HUDEP-2 (cell line): ENCODE results near the gene WIPI1.

Source experiments
- DNase-seq, 76 experiments: peaks; one replicate each; lab custom pipeline; 2025; ENCODE audit not compliant: unreplicated experiment in 76 of 76; lab: John Stamatoyannopoulos, UW

The WIPI1 gene

DNA sequence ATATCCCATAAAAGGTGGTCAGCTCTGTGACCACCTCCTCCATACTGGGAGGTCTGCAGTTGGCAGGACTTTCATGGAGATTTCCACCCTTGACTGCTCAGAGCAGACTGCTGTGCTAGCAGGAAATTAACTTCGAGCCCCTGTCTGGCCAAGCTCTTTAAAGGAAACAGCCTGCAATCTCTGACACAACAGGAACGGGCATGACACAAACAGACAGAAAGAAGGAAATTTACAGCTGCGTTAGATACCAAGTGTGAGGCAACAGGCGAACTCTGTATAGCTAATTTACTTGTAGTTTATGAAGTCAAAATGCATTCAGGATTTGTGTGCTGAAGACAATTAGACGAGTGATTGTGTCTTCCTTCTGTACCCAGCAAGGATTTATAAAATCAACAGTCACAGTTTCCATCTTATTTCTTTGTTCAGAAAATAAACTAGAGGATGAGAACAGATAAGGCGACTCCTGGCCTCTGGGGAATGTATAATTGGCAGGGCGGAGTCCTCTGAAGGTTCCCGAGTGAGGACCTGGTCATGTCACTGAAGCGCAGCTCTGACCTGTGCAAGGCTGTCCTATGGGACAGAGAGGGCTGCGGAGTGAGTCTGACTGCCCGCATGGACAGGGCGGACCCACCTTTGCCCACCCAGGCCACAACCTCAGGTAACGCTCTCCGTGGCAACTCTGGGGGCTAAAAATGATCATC, 16.1 kb downstream of the WIPI1 start:
- DNase-seq, result no peak

DNA sequence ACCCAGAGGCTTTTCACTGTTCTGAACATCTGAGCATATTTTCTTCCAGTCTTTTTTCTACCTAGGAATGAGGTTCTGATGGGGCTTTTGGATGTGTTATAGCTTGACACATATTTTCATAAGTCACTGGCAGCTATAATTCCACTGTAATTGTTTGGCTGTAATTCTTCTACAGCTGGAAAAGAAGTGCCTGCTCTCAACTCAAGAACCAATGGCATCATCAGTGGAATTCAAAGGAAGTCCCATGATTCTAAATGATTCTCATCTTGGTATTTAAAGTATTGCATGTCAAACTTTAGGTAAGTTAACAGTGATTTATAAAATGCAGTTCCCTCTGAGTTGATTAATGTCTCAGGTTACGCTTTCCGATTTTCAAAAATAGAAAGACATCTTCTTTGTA, 16.8 kb downstream of the WIPI1 start:
- no peak for DNase-seq

DNA sequence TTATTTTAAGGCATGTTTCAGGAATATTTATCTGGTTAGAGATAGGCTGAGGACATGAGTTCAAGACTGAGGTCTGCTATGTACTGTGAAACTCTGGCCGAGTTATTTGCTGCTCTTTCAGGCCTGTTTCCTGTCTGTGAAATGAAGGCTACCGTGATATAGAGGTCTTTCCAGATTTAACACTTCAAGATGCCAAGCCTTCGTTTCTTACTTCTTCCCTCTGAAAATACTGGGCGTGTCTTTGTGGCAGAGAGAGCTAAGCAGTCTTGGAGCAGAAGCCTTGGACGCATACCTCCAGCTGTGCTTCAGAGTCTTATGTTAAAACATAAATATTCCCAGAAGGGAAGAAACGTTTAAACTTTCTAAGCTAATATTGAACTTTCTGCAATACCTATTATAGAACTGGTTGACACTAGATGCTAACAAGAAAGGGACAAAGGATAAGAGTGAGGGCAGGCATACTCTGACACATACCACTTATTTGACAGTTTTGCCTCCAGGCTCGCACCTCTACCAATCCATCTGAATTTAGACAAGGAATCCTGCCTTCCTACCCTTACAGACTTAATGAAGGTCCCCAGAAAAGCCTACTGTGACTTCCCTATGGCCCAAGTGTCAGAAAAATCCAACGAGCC, 17.5 kb downstream of the WIPI1 start:
- DNase-seq, result no peak

DNA sequence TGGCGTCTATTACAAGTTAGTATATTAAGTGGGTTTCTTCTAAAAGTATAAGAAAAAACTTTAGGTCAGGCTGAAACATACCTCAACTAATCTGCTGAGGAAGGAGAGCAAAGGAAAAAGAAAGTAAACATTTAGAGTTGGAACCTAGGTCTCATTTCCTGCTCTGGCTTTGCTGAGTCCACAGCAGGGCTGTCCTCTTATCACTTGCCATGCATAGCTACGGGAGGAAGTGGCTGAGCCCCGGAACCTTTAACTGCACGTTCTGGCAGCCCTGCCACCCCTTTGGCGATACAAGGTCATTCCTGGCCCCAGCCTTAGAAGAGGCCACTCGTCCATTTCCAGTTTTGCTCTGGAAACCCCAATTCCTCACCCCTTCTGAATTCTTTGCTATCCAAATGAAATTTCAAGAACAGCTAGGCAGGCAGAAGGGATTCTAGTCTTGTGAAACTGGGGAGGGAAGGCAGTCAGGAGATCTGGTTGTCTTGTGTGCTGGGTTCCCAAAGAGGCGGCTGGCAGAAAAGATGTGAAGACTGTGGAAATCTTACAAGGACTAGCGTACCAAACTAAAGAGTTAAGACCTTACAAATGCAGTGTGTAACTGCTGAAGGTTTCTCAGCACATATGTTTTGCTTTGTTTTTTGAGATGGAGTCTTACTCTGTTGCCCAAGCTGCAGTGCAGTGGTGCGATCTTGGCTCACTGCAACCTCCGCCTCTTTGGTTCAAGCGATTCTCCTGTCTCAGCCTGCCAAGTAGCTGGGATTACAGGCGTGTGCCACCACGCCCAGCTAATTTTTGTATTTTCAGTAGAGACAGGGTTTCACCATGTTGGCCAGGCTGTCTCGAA, 19.1 kb downstream of the WIPI1 start:
- DNase-seq, result peak in 72 of 76 experiments; percentile 11 to 73 (median 54)

DNA sequence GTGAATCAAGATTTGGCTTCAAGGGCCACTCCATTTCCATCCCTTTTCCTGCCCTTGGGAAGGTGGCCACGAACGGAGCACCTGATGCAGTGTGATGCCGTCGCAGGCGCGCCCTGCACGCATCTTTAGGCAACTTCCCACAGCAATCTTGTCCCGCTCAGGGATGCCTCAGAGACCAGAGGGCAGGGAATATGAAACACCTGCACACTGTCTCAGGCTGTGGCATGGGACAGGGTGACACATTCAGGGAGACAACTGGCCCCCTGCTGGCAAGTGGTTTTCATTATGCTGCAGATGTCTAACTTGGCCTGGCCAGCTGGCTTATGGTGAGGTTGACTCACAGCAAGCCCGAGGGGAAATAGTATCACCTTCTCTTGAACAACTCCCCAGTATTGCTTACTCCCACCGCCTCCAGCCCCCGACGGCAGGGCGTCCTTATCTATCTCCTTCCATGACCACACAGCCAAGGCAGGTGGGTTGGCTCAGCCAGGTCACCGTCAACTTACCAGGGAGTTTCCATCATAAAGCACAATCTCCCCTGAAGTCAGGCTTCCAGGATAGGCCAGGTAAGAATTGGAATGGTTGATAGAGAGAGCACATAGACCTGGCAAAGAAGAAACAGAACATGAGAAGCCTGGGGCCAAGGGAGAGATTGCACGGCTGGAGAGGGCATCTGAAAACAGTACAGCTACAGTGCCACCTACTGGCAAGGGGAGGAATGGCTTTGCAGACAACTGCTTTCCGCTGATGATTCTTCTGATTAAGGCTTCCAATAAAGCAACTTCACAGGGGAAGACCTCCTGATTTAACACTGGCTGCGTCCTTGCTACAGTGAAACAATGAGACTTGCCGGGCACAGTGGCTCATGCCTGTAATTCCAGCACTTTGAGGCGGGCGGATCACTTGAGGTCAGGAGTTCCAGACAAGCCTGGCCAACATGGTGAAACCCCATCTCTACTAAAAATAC, 21.1 kb downstream of the WIPI1 start:
- peak in 72 of 76 experiments; percentile 6 to 86 (median 67) for DNase-seq

DNA sequence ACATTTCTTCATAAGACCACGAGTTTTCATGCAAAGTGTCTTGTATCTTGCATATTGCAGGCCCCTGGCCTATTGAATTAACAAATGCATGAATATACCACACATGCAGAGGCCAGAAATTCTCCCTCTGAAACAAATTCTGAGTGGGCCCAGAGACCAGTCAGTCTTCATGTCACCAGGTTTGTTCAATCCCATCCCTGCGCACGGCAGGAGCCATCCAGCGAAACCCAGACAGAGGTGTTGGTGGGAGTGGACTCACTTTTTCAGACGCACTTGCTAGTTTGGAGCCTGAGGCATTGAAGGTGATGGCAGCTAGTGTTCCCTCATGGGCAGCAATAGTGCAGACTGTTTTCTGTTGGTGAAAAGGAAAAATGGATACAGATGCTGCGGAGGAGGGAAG, 21.9 kb downstream of the WIPI1 start:
- no peak for DNase-seq

DNA sequence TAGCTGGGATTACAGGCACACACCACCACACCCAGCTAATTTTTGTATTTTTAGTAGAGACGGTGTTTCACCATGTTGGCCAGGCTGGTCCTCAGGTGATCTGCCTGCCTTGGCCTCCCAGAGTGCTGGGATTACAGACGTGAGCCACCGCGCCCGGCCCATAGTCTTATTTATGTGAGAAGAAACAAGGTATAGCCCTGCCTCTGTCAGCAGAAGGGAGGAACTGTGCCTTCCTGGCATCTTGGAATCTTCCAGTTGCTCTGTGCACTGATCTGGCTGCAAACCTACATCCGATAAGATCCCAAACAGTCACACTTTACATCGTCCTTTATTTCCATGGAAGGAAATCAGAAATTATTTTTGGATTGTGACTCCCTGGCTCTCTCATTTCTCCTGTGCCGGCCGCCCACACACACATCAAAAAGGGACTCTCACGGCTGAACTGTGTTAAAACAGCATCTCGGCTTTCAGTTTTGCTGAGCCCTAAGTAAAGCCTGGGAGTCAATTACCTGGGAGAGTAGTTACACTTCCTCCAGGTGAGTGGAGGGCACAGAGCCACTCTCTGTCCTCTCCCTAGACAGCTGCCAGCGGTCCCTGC, 23.3 kb downstream of the WIPI1 start:
- no peak for DNase-seq

DNA sequence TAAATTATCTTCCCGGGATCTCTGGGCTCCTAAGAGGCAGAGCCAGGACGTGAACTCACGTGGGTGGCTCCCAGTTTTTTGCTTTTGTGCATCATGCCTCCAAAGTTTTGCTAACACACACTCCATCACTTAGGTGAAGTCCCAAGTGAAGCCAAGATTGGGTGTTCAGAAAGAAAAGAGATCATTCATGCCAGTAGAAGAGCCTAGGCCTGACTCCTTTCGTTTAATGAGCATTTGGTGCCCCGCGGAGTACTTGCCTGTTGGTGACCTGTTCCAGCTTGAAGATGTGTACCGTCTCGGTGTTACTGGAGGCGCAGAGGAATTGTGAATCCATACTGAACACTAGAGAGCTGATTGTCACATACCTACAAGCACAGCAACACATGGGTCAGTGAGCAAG, 24.1 kb downstream of the WIPI1 start:
- no peak for DNase-seq

DNA sequence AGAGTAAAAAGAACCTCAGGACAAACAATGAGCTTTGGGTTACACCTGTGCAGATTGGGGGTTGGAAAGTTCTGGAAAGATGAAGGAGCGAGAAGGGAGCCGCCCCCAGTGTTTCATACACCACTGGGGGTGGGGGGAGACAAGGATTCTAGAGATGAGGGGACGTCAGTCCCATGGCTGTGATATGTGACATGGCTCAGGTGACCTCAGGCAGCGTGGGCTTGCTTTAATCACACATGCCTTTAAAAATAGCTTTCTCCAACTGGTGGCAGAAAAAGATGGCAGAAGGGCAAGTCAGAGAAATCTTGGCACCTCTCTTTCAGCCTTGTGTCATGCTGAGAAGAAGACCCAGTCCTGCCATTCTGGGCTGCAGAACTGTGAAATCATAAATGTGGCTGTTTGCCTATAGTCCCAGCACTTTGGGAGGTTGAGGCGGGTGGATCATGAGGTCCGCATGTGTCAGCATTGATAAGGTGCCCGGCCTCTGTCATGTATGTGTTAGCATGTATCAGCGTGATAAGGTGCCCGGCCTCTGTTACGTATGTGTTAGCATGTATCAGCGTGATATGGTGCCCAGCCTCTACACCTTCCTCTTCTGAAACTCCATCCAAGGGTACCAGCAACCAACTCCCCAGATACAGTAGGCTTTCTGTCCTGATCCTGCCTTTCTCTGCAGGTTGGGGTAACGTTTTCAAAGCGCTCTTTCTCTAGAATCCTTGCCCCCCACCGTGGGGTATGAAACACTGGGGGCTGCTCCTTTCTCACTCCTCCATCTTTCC, 25.0 kb downstream of the WIPI1 start:
- no peak for DNase-seq

DNA sequence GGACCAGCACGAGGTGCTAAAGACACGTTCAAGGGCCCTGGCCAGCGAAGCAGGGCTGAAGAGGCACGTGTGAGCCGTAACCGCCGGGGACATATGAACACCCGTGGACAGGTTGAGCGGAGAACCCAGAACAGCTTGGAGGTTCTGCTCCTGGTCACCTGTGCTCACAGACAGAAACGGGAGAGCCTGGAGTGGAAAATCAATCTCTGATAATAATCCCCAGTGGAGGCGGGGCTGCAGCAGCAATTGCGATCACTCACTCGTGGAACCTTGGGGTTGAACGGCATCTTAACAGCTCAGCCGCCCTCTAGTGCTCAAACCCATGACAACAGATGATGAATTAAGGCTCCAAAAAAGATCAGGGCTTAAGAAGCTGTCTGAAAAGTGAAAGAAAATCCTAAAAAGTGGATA, 25.6 kb downstream of the WIPI1 start:
- peak in 7 of 76 experiments; percentile 3 to 33 (median 21) for DNase-seq

DNA sequence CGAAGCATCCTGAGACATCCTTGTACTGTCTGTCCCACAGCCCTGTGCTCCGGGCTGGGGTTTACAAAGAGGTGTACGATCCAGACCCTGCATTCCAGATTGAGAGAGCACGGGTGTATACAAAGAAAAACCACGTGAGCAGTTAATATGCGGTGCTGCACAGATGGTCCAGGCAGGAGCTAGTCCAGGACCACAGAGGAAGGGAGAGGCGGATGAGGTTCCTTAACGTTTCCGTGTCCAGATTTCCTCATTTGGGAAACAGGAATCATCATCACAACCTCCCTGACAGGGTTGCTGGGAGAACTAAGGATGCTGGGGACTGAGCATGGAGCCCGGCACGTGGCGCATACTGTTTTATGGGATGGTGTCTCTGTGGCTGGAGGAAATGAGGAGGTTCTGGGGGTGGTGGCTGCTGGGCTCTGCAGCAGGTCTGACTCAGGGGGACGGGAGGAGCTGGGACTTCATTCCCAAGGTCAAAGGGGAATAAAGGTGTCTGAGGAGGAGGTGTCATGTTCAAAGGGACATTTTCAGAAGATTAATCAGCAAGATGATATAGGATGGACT, 26.2 kb downstream of the WIPI1 start:
- no peak for DNase-seq

DNA sequence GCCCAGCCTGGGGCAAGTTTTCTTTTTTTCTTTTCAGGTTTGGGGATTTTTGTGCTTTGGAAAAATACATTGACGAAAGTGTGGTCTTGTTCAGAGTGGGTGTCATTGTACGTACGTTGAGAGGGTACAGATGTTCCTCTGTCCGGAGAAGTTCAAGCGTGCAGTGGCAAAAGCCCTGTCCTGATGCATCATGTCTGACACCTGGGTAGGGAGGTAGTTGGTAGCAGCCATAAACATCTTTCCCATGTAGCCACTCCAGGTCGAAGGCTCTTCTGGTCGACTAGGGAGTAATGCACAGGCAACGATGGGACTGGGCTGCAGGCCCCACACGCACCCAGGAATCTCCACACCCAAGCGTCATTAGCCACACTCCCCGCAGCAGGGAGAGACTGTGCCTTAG, 27.4 kb downstream of the WIPI1 start:
- DNase-seq, result no peak

DNA sequence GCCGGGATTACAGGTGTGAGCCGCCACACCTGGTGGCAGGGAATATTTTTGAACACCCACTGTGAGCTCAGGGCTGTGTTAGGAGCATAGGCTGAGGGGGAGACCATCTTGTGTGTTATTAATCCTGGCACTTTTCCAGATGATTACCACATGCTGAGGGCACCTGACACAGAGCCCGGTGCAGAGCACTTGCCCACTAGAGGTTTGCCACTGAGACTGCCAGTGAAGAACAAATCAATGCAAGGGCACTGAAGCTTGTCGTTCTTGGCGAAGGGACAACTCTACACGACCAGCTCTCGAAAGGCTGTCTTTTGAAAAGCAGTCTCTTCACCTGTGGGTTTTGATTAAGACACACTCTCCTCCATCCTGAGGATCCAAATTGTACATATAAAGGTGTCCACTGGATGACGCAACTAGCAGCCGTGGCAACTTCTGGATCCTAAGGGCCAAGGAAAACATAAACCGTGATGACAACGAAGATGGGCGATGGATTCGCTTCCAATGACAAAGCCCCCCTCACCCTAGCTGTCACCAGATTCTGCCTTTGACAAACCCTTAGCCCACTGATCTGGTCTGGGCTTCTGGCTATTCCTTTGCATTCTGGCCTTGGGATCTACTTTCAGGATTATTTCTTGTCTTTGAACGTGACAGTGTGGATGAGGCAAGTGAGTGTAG, 28.7 kb downstream of the WIPI1 start:
- DNase-seq, result no peak

DNA sequence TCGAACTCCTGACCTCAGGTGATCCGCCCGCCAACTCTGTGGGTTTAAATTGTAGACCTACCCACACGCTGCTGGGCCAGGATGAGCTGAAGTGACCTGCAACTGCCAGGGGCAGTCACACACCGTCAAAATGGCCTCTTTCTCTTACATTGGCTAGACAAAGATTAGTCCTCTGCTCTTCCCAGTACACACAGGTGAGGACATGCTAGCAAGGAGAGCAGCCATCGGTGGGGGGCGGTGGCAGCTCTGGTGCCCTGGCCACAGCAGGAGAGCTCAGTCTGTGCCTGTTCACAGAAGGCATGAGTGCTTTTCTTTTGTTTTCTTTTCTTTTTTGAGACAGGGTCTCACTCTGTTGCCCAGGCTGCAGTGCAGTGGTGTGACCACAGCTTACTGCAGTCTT, 29.7 kb downstream of the WIPI1 start:
- no peak for DNase-seq

DNA sequence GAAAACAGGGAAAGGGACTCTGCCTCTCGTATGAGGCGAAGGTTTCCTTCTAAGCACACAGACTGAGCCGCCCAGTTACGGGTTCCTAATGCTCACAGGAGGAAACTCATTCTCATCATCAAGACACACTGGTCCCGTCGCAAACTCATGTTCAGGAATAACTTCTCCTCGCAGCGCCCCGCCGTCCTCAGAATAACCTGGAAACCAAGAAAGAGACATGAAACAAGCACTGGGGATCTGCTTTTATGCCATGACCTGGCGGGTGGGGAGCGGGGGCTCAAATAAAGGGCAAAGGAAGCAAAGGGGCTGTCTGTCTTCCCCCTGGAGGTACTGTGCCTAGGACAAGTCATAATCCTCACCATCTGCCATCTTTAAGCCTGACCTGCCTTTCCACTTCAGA, 31.3 kb downstream of the WIPI1 start:
- no peak for DNase-seq

DNA sequence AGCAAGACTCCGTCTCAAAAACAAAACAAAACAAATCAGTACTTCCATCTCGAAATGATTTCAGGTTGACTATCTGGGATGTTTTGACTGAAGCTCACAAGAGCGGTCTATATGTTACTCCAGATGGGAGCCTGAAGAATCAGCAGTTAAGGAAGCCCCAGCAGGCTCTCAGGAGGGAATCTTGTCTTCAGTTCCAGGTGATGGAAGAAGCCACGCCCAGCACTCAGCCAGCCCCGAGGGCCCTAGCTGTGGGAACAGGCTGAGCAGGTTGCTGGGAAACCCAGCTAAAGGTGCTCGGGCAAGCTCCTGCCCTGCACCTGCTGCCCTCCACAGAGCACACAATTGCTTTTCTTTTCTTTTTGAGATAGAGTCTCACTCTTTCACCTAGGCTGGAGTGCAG, 32.4 kb downstream of the WIPI1 start:
- no peak for DNase-seq

DNA sequence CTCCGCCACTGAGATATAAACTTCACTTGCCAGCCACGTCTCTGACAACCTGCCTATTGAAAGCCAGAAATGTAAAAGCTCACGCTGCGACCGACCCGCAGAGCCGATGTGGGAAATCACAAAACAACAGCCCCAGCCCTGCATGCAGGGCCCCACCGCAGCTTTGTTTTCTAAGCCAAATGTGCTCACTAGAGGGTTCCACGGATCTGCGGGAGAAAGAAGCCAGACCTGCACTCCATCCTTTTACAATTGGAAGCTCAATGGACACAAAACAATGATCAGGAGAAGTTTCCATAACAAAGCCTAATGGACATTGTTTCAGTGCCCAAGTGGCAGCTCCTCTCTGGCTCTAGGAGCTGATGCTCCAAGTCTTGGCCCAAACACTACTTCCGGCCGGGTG, 33.1 kb downstream of the WIPI1 start:
- DNase-seq, result no peak

DNA sequence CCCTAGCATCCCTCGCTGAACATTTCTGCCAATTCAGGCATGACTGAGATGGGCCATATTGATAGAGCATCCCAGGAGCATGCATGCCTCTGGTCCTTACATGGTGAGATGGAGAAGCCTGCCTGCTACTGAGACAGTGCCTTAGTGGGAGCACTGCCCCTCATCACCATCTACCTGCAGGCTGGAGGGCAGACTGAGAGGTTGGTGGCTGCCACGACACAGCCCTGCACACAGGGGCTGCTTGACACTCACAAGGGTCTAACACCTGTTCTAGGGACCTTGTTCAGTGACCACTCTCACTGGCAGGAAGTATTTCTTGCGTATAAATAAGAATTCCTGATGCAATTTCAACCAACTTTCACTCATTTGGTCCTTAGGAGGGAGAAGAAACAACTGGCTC, 34.0 kb downstream of the WIPI1 start:
- no peak for DNase-seq

DNA sequence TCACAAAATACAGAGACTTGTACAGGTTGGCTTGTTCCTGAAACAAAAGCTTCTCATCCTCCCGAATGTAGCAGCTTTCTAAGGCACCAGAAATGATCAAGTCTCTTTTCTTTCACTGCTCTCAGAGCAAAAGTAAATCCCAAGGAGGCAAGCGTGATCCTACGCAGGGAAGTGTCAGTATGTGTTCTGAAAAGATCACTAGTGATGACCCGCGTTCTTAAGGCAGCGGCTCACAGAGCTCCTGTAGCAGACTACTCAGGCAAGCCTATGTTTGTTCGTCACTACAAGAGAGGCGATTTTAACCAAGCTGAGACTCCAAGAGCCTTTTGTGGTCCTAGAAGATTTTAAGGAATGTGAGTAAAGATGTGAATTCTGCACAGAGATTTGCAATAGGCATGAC, 34.5 kb downstream of the WIPI1 start:
- no peak for DNase-seq
